GM23338 (cell line): Measurements from ENCODE around the gene ZMAT5. TPM values are rescaled to one million over a fixed set of nuclear protein-coding genes. Genes with fewer than 3 reads are reported as not detected.

ENCODE experiments used
- ATAC-seq: fragments of 200-7000 bp; cut with Tn5 transposase; 3 replicates; pipeline ENCODE4 v1.9.1; 2020
- DNase-seq: peaks from one replicate; pipeline ENCODE4 v3.0.0-alpha.2; 2015; ENCODE audit warnings: low spot score
- H2AFZ ChIP-seq: fragments of 200-600 bp; sonication (generic); 2 replicates; pipeline ENCODE4 v1.8.0; 2016; ENCODE audit warnings: antibody characterized with exemption, mild to moderate bottlenecking, moderate library complexity
- H3F3A ChIP-seq: fragments of 200-600 bp; sonication (generic); replicated peaks from 2 replicates; pipeline ENCODE4 v1.8.0; 2017; ENCODE audit warnings: antibody characterized with exemption, mixed run types, low read depth
- H3K27ac ChIP-seq: fragments of 200-600 bp; sonication (generic); 2 replicates; pipeline ENCODE4 v1.6.1; 2016; ENCODE audit warnings: low read depth
- H3K27me3 ChIP-seq: fragments of 200-600 bp; sonication (generic); 2 replicates; pipeline ENCODE4 v1.8.0; 2016; ENCODE audit warnings: mild to moderate bottlenecking, mixed run types, moderate library complexity; ENCODE audit not compliant: insufficient read depth
- H3K36me3 ChIP-seq: fragments of 200-600 bp; sonication (generic); 2 replicates; pipeline ENCODE4 v1.8.0; 2016; ENCODE audit warnings: mild to moderate bottlenecking; ENCODE audit not compliant: insufficient read depth
- H3K4me1 ChIP-seq: fragments of 200-600 bp; sonication (generic); 2 replicates; pipeline ENCODE4 v1.8.0; 2016; ENCODE audit warnings: mild to moderate bottlenecking, moderate library complexity; ENCODE audit not compliant: insufficient read depth
- H3K4me2 ChIP-seq: fragments of 200-600 bp; sonication (generic); 2 replicates; pipeline ENCODE4 v1.7.1; 2017; ENCODE audit warnings: mixed run types
- H3K4me3 ChIP-seq: fragments of 200-600 bp; sonication (generic); 2 replicates; pipeline ENCODE4 v1.6.1; 2016; ENCODE audit warnings: mixed run types
- H3K79me2 ChIP-seq: fragments of 200-600 bp; sonication (generic); replicated peaks from 2 replicates; pipeline ENCODE4 v1.8.0; 2017; ENCODE audit warnings: mild to moderate bottlenecking; ENCODE audit not compliant: insufficient read depth
- H3K9me2 ChIP-seq: fragments of 200-600 bp; sonication (generic); 2 replicates; pipeline ENCODE4 v1.8.0; 2017; ENCODE audit not compliant: insufficient read depth
- H4K20me1 ChIP-seq: fragments of 200-600 bp; sonication (generic); replicated peaks from 2 replicates; pipeline ENCODE4 v1.8.0; 2017; ENCODE audit warnings: mild to moderate bottlenecking; ENCODE audit not compliant: insufficient read depth
- H3K27ac Mint-ChIP-seq: 2 replicates; pipeline ENCODE4 v1.8.0; 2020; ENCODE audit warnings: inconsistent platforms, mild to moderate bottlenecking, moderate library complexity, mixed read lengths
- H3K27me3 Mint-ChIP-seq: 3 replicates; pipeline ENCODE4 v1.8.0; 2022; ENCODE audit warnings: low read depth, mild to moderate bottlenecking, moderate library complexity, mixed read lengths, inconsistent platforms; ENCODE audit not compliant: insufficient read depth, poor library complexity
- H3K36me3 Mint-ChIP-seq: 3 replicates; pipeline ENCODE4 v1.8.0; 2021; ENCODE audit warnings: low read depth, mild to moderate bottlenecking, inconsistent platforms, moderate library complexity, mixed read lengths
- H3K4me1 Mint-ChIP-seq: 3 replicates; pipeline ENCODE4 v1.8.0; 2020; ENCODE audit warnings: mild to moderate bottlenecking, inconsistent platforms, mixed read lengths
- H3K4me3 Mint-ChIP-seq: 3 replicates; pipeline ENCODE4 v1.8.0; 2021; ENCODE audit warnings: moderate library complexity, mild to moderate bottlenecking, inconsistent platforms, mixed read lengths
- H3K9me3 Mint-ChIP-seq: 3 replicates; pipeline ENCODE4 v1.8.0; 2020; ENCODE audit warnings: moderate library complexity, mild to moderate bottlenecking, inconsistent platforms, mixed read lengths
- JUNB ChIP-seq: IDR thresholded peaks from one replicate; pipeline ENCODE4 v1.6.1; 2016; ENCODE audit warnings: antibody characterized with exemption; ENCODE audit not compliant: unreplicated experiment
- ZNF331 ChIP-seq: fragments of 250-450 bp; sonication (Bioruptor Pico); IDR thresholded peaks from 2 replicates; pipeline ENCODE4 v1.5.0; 2020; ENCODE audit warnings: low read depth, mild to moderate bottlenecking, moderate library complexity
- polyA plus RNA-seq: library from polyadenylated mRNA; unstranded; fragments of >200 nt; fragmentation: Nextera tagmentation; extraction: Ambion mirVana; gene quantifications from 2 replicates; pipeline ENCODE4 v1.2.1, GENCODE V29; 2016
- total RNA-seq: library from RNA; depleted of rRNA; stranded (reverse); fragments of >200 nt; shearing (Covaris generic); gene quantifications from 2 replicates; pipeline ENCODE4 v1.2.3, GENCODE V29; 2014
- TF ChIP-seq, protein P1 (sequence below), 2 experiments: fragments of 200-600 bp in 1 of 2; sonication (generic) in 1 of 2; conservative IDR thresholded peaks; 2 replicates each; pipeline versions ENCODE4 v1.5.1 to v1.6.1; 2016 to 2017; ENCODE audit warnings: antibody characterized with exemption in 2 of 2, low read depth in 2 of 2, mild to moderate bottlenecking in 2 of 2, moderate library complexity in 1 of 2
- TF ChIP-seq, protein P2 (sequence below): fragments of 250-450 bp; sonication (Bioruptor Pico); IDR thresholded peaks from 2 replicates; pipeline ENCODE4 v1.5.0; 2020; ENCODE audit warnings: mild to moderate bottlenecking, moderate library complexity

The ZMAT5 gene
- total and polyA plus RNA-seq, 2 experiments from 2014 or later: 14.6 to 25.4 TPM

DNA sequence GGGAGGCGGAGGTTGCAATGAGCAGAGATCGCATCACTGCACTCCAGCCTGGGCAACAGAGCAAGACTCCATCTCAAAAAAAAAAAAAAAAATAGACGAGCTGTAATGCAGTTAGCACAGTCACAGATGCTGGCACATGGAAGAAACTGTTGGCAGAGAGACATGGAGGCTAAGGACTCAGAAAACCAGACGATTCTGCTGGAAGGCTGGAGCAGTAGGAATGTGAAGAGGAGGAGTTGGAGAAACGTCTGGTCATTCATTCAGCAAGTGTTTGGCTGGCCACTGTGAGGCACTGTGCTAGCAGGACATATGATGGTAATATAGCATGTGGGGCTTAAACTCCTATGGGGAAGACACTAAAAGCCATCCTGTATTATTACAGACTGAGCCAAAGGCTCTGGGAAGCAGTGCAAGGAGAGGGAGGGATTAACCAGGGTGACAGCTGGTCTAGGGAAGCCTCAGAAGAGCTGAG is 5.4 kb upstream of the ZMAT5 start:
- peak; percentile 65 for DNase-seq
- Histone ChIP-seq H3K4me2 (no peak overlapping the region), H2AFZ (no peak overlapping the region), H3K79me2 (peaks cover 17% of the 10 kb centered on the region), H4K20me1 (no peaks in the 10 kb centered on the region; the same call in 1 of the 2 replicates), H3K36me3 (no peaks in the 10 kb centered on the region), H3F3A (peaks cover 4% of the 10 kb centered on the region; the same call in 1 of the 2 replicates), H3K4me3 (no peak overlapping the region), H3K4me1 (peaks cover 8% of the 10 kb centered on the region), H3K9me2 (no peaks in the 10 kb centered on the region), H3K27me3 (no peaks in the 10 kb centered on the region), H3K27ac (no peak overlapping the region)
- H3K4me1 Mint-ChIP-seq: peaks cover 9% of the 10 kb centered on the region
- ATAC-seq: peak; percentile 73
- H3K9me3 Mint-ChIP-seq: no peaks in the 10 kb centered on the region
- H3K27me3 Mint-ChIP-seq: peaks cover 5% of the 10 kb centered on the region
- no peak overlapping the region for H3K27ac Mint-ChIP-seq
- TF ChIP-seq JUNB (no peak), ZNF331 (CRISPR knock-in tag) (no peak)
- TF ChIP-seq, protein P1, sequence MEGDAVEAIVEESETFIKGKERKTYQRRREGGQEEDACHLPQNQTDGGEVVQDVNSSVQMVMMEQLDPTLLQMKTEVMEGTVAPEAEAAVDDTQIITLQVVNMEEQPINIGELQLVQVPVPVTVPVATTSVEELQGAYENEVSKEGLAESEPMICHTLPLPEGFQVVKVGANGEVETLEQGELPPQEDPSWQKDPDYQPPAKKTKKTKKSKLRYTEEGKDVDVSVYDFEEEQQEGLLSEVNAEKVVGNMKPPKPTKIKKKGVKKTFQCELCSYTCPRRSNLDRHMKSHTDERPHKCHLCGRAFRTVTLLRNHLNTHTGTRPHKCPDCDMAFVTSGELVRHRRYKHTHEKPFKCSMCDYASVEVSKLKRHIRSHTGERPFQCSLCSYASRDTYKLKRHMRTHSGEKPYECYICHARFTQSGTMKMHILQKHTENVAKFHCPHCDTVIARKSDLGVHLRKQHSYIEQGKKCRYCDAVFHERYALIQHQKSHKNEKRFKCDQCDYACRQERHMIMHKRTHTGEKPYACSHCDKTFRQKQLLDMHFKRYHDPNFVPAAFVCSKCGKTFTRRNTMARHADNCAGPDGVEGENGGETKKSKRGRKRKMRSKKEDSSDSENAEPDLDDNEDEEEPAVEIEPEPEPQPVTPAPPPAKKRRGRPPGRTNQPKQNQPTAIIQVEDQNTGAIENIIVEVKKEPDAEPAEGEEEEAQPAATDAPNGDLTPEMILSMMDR (conservative IDR thresholded peaks at IDR 0.05; ENCODE audit: low read depth in 2 of 2): peak; percentile 69 to 74
- TF ChIP-seq, protein P2, sequence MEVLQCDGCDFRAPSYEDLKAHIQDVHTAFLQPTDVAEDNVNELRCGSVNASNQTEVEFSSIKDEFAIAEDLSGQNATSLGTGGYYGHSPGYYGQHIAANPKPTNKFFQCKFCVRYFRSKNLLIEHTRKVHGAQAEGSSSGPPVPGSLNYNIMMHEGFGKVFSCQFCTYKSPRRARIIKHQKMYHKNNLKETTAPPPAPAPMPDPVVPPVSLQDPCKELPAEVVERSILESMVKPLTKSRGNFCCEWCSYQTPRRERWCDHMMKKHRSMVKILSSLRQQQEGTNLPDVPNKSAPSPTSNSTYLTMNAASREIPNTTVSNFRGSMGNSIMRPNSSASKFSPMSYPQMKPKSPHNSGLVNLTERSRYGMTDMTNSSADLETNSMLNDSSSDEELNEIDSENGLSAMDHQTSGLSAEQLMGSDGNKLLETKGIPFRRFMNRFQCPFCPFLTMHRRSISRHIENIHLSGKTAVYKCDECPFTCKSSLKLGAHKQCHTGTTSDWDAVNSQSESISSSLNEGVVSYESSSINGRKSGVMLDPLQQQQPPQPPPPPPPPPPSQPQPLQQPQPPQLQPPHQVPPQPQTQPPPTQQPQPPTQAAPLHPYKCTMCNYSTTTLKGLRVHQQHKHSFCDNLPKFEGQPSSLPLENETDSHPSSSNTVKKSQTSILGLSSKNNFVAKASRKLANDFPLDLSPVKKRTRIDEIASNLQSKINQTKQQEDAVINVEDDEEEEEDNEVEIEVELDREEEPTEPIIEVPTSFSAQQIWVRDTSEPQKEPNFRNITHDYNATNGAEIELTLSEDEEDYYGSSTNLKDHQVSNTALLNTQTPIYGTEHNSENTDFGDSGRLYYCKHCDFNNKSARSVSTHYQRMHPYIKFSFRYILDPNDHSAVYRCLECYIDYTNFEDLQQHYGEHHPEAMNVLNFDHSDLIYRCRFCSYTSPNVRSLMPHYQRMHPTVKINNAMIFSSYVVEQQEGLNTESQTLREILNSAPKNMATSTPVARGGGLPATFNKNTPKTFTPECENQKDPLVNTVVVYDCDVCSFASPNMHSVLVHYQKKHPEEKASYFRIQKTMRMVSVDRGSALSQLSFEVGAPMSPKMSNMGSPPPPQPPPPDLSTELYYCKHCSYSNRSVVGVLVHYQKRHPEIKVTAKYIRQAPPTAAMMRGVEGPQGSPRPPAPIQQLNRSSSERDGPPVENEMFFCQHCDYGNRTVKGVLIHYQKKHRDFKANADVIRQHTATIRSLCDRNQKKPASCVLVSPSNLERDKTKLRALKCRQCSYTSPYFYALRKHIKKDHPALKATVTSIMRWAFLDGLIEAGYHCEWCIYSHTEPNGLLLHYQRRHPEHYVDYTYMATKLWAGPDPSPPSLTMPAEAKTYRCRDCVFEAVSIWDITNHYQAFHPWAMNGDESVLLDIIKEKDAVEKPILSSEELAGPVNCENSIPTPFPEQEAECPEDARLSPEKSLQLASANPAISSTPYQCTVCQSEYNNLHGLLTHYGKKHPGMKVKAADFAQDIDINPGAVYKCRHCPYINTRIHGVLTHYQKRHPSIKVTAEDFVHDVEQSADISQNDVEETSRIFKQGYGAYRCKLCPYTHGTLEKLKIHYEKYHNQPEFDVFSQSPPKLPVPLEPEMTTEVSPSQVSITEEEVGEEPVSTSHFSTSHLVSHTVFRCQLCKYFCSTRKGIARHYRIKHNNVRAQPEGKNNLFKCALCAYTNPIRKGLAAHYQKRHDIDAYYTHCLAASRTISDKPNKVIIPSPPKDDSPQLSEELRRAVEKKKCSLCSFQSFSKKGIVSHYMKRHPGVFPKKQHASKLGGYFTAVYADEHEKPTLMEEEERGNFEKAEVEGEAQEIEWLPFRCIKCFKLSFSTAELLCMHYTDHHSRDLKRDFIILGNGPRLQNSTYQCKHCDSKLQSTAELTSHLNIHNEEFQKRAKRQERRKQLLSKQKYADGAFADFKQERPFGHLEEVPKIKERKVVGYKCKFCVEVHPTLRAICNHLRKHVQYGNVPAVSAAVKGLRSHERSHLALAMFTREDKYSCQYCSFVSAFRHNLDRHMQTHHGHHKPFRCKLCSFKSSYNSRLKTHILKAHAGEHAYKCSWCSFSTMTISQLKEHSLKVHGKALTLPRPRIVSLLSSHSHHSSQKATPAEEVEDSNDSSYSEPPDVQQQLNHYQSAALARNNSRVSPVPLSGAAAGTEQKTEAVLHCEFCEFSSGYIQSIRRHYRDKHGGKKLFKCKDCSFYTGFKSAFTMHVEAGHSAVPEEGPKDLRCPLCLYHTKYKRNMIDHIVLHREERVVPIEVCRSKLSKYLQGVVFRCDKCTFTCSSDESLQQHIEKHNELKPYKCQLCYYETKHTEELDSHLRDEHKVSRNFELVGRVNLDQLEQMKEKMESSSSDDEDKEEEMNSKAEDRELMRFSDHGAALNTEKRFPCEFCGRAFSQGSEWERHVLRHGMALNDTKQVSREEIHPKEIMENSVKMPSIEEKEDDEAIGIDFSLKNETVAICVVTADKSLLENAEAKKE (CRISPR knock-in tag): no peak
- no peak overlapping the region for H3K4me3 Mint-ChIP-seq
- peaks cover 28% of the 10 kb centered on the region for H3K36me3 Mint-ChIP-seq
